Mucosa of descending colon (tissue), 3 donors: Measurements from ENCODE around the gene CDK10. TPM values are rescaled to one million over a fixed set of nuclear protein-coding genes. Genes with fewer than 3 reads are reported as not detected.

Source experiments
- ATAC-seq: fragments of 200-7000 bp; cut with Tn5 transposase; one replicate; pipeline ENCODE4 v1.9.1; 2020; ENCODE audit warnings: mild to moderate bottlenecking, moderate library complexity
- DNase-seq, 3 donors: peaks; one replicate each; pipeline ENCODE4 v3.0.0-alpha.2; 2020
- H3K36me3 ChIP-seq: fragments of 200-600 bp; one replicate; pipeline ENCODE4 v1.8.0; 2021; ENCODE audit warnings: low read depth, mild to moderate bottlenecking
- H3K4me1 ChIP-seq: fragments of 200-600 bp; one replicate; pipeline ENCODE4 v1.8.0; 2021; ENCODE audit warnings: low read depth, mild to moderate bottlenecking
- H3K4me3 ChIP-seq: fragments of 200-600 bp; one replicate; pipeline ENCODE4 v1.8.0; 2021; ENCODE audit warnings: mild to moderate bottlenecking
- H3K9me3 ChIP-seq: fragments of 200-600 bp; one replicate; pipeline ENCODE4 v1.8.0; 2021; ENCODE audit warnings: mild to moderate bottlenecking
- intact Hi-C, 2 donors: fragments of 100-400 bp; cut with DNase I in 1 of 2; cut with micrococcal nuclease in 1 of 2; formaldehyde crosslinking; loops; one replicate each; pipeline versions ENCODE4 v1.11.0 to v1.11.1; 2022; cut with DNase I, micrococcal nuclease
- total RNA-seq, 3 donors: library from RNA; stranded (reverse); fragmentation: NEBNext Ultra II Directional in 2 of 3; extraction: Animal tissue kit (Norgen Biotek cat#: 25700) in 2 of 3; gene quantifications; one replicate each; pipeline versions ENCODE4 v1.2.1 to v1.2.4, GENCODE V29; 2021 to 2023
- TF ChIP-seq, protein P1 (sequence below): fragments of 200-600 bp; IDR thresholded peaks from one replicate; pipeline ENCODE4 v1.8.0; 2022; ENCODE audit warnings: antibody characterized with exemption, mild to moderate bottlenecking
- donor health status: DM: no; HTN: no; CAD: no; lungs with moderate emphysema.
- donor health status: DM: no; HTN: no; CAD: no.
- donor health status: DM: no; HTN: yes; CAD: no.

The CDK10 gene
- total RNA-seq, 3 donors from 2014 or later: 90.8 to 163 (median 94.5) TPM

DNA sequence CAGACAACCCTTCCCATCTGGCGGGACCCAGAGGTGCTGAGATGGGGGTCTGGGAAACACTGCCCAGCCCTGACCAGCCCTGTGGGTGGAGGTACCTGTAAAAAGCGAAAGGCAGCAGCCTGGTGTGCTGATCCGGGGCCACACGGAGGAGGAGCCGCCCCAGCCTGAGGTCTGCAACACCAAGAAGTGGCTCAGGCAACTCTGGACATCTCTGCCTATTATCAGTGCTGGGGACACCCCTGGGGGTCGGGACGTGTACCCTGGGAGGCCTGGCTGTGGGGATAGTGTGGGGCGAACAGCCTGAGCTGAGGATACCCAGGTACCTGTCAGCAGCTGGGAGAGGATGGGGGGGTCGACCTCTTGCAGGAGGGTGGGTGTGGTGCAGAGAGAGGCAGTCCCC is 52.9 kb downstream of the CDK10 start:
- intact Hi-C loops: no loop called here
- Histone ChIP-seq H3K4me1 (no peaks in the 10 kb centered on the region), H3K36me3 (no peaks in the 10 kb centered on the region), H3K9me3 (no peaks in the 10 kb centered on the region), H3K4me3 (no peak overlapping the region)
- DNase-seq (no peak), ATAC-seq (peak; percentile 5)
- TF ChIP-seq, protein P1, sequence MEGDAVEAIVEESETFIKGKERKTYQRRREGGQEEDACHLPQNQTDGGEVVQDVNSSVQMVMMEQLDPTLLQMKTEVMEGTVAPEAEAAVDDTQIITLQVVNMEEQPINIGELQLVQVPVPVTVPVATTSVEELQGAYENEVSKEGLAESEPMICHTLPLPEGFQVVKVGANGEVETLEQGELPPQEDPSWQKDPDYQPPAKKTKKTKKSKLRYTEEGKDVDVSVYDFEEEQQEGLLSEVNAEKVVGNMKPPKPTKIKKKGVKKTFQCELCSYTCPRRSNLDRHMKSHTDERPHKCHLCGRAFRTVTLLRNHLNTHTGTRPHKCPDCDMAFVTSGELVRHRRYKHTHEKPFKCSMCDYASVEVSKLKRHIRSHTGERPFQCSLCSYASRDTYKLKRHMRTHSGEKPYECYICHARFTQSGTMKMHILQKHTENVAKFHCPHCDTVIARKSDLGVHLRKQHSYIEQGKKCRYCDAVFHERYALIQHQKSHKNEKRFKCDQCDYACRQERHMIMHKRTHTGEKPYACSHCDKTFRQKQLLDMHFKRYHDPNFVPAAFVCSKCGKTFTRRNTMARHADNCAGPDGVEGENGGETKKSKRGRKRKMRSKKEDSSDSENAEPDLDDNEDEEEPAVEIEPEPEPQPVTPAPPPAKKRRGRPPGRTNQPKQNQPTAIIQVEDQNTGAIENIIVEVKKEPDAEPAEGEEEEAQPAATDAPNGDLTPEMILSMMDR: no peak

DNA sequence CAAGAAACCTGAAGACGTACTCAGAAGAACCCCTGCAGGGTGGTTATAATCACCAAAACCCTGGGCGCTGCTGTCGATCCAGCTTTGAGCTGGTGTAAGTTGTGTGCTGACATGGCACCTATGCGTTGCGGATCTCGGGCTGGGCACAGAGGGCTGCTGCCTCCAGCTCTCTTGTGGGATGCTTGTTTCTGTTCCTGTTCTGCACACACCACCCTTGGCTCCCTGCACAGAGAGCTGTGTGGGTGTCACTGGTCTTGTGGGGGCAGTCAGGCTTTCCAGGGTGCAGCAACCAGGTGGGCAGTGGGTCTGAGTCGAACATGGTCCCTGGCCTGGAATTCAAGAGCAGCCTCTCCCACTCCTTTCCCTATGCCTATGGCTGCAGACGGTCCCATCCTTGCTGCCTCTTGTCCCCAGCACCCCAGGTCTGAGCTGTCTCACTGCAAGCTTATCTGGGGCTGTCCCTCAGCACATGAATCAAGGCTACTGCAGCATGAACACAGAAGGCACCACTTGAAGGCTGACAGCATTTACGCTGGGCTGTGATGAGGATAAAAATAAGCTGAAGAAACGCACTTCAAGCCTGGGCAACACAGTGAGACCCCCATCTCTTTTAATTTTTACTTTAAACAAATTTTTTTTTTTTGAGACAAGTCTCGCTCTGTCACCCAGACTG is 55.0 kb downstream of the CDK10 start:
- intact Hi-C loops: no loop called here
- no peaks in the 10 kb centered on the region for H3K4me1 ChIP-seq
- peak; percentile 4 for ATAC-seq
- TF ChIP-seq, protein P1: no peak
- H3K4me3 ChIP-seq: no peak overlapping the region
- no peaks in the 10 kb centered on the region for H3K36me3 ChIP-seq
- DNase-seq: no peak
- H3K9me3 ChIP-seq: no peaks in the 10 kb centered on the region

- intact Hi-C loops: no loop called here
Observed at GRCh38 chr16:89742948-89743347, 56.5 kb downstream of the CDK10 start.

GRCh38 chr16:89744813-89745212 is 58.3 kb downstream of the CDK10 start:
- DNase-seq (no peak), ATAC-seq (no peak)
- intact Hi-C loops: no loop called here
- Histone ChIP-seq H3K4me1 (no peaks in the 10 kb centered on the region), H3K9me3 (no peaks in the 10 kb centered on the region), H3K4me3 (no peak overlapping the region), H3K36me3 (no peaks in the 10 kb centered on the region)
- TF ChIP-seq, protein P1: no peak

More at GRCh38 chr16:89742948-89743347, 56.5 kb downstream of the CDK10 start:
- H3K36me3 ChIP-seq: no peaks in the 10 kb centered on the region
- no peaks in the 10 kb centered on the region for H3K4me1 ChIP-seq
- no peaks in the 10 kb centered on the region for H3K9me3 ChIP-seq
- TF ChIP-seq, protein P1: no peak
- H3K4me3 ChIP-seq: no peak overlapping the region
- DNase-seq (no peak), ATAC-seq (no peak)

Other genes starting within 250 kb of the CDK10 start
- gene ANKRD11, start 196.1 kb upstream of the CDK10 start, total RNA-seq: 100 to 1,000 TPM; 125 to 127 (median 127) TPM
- gene SPG7, start 178.3 kb upstream of the CDK10 start, total RNA-seq: 100 to 1,000 TPM; 112 to 137 (median 121) TPM
- gene RPL13, start 126.0 kb upstream of the CDK10 start, total RNA-seq: 1,000 to 10,000 TPM; 1,693 to 1,792 (median 1,717) TPM
- 1 to 10 TPM in 1 of 3 donors, under 1 TPM in 2; 0.72 to 2.0 (median 0.79) TPM for gene CPNE7, start 110.9 kb upstream of the CDK10 start, total RNA-seq
- gene DPEP1, start 73.0 kb upstream of the CDK10 start, total RNA-seq: 1 to 10 TPM in 1 of 3 donors, under 1 TPM in 1, not detected in 1; 0.28 to 2.0 TPM
- gene CHMP1A, start 29.0 kb upstream of the CDK10 start, total RNA-seq: 100 to 1,000 TPM; 104 to 163 (median 108) TPM
- gene SPATA33, start 28.9 kb upstream of the CDK10 start, total RNA-seq: 10 to 100 TPM in 2 of 3 donors, 1 to 10 TPM in 1; 8.0 to 11.0 (median 10.7) TPM
- 10 to 100 TPM; 12.5 to 21.7 (median 14.4) TPM for gene SPATA2L, start 15.0 kb downstream of the CDK10 start, total RNA-seq
- gene VPS9D1, start 34.2 kb downstream of the CDK10 start, total RNA-seq: 10 to 100 TPM; 15.3 to 20.6 (median 16.4) TPM
- gene ZNF276, start 34.8 kb downstream of the CDK10 start, total RNA-seq: 10 to 100 TPM; 30.5 to 50.4 (median 31.6) TPM
- gene FANCA, start 130.0 kb downstream of the CDK10 start, total RNA-seq: 10 to 100 TPM; 13.1 to 27.7 (median 16.3) TPM
- gene SPIRE2, start 141.8 kb downstream of the CDK10 start, total RNA-seq: 100 to 1,000 TPM in 1 of 3 donors, 10 to 100 TPM in 2; 52.5 to 118 (median 84.2) TPM
- gene TCF25, start 186.9 kb downstream of the CDK10 start, total RNA-seq: 100 to 1,000 TPM; 179 to 217 (median 212) TPM
- gene MC1R, start 232.2 kb downstream of the CDK10 start, total RNA-seq: 1 to 10 TPM; 4.1 to 4.8 (median 4.3) TPM
- 10 to 100 TPM in 1 of 3 donors, 1 to 10 TPM in 2; 1.8 to 26.8 (median 7.5) TPM for gene TUBB3, start 236.7 kb downstream of the CDK10 start, total RNA-seq